NCI-H1105 treated with DMSO at 0.1 percent for 48 hours (cell line): ENCODE data around the gene RAD51B.

Experiments
- DNase-seq: peaks from one replicate; lab custom pipeline; 2025; lab: John Stamatoyannopoulos, UW

The RAD51B gene

GRCh38 chr14:68672609-68673285, 853.2 kb downstream of the RAD51B start:
- DNase-seq: no peak

- no peak for DNase-seq
These were observed 853.9 kb downstream of the RAD51B start for GRCh38 chr14:68673464-68673863.

DNA sequence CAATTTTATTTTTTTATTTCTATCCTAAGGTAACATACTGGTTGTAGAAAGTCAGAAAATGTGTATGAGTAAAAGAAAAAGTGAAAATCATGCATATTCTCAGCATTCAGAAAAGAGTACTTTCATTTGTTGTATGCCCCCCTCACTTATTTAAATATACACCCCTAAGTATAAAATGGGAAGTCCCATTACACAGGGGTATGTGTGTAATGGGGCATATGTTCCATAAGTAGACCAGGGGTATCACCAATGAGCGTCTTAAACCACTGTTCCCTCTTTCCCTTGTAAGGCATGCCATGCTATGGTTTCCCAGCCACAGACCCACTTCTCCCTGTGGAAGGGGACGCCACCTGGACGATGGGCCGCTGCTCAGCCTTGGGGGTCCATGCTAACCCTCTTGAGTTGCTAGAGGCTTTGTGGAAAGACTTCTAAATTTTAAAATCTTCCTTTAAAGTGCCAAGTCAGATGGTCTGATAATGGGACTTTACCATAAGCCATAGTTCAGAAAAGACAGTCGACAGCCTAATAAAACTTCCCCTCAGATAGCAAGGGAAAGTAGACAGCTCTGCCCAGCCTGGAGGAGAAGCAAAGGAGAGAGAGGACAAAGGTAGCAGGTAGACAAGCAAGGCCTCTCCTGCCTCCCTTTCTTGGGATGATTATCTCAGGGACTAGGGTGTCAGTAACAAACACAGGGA, 855.1 kb downstream of the RAD51B start:
- DNase-seq: no peak

GRCh38 chr14:68675233-68675577, 855.6 kb downstream of the RAD51B start:
- DNase-seq: no peak

DNA sequence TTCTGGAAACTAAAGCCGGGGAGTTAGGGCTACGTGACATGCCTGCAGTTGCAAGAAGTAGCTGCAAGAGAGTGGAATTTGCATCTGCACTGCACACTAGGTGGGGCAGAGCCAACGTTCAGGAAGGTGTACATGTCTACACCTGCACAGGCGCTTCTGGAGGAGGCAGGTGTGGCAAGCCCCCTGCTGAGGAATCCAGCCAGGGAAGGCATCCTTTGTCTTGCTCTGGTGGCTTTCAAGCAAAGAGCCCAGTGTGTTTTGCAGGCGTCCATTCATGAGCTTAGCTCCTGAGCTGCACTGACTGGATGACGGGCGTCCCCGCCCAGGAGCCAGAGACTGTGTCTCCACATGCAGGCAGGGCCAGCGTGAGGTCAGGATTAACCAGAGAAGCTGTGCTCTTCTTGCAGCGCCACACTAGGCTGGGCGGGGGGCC, 856.9 kb downstream of the RAD51B start:
- no peak for DNase-seq

DNA sequence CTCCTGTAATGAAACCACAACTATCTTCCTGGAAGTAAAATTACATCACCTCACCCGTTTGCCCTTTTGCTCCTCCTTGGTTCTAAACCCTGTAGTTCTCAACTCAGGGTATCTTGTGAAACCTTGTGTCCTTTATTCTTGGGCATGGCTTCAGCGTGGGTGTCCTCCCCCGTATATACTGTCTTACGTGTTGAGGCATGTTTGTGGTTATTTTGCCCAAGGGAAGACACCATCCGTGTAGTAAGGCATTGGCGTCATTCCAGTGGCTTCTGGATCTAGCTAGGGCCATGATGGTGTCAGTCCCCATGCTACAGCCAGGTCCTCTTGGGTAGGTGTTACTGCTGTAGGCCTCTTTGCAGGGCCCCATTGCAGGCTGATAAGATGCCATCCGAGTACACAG, 857.9 kb downstream of the RAD51B start:
- DNase-seq: no peak

GRCh38 chr14:68677901-68678300, 858.3 kb downstream of the RAD51B start:
- DNase-seq: no peak

- DNase-seq: no peak
These were observed 858.9 kb downstream of the RAD51B start for GRCh38 chr14:68678471-68678870.

DNA sequence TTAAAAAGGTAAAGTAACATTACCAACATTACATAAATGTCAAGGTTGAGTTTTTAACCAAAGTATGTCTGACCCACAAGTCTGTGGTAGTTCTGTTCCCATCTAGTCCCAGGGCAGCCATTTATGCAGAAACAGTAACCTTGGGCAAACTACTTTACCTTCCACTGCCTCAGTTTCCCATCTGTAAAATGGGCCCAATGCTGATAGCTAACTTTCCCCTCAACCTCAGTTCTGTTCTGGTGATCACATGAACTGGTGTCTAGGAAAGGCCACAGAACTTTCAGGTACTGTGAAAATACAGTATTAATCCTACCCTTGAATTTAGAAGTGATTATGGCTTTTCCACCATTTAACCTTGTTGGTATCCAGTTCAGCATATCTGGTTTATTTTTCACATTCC, 859.7 kb downstream of the RAD51B start:
- no peak for DNase-seq

DNA sequence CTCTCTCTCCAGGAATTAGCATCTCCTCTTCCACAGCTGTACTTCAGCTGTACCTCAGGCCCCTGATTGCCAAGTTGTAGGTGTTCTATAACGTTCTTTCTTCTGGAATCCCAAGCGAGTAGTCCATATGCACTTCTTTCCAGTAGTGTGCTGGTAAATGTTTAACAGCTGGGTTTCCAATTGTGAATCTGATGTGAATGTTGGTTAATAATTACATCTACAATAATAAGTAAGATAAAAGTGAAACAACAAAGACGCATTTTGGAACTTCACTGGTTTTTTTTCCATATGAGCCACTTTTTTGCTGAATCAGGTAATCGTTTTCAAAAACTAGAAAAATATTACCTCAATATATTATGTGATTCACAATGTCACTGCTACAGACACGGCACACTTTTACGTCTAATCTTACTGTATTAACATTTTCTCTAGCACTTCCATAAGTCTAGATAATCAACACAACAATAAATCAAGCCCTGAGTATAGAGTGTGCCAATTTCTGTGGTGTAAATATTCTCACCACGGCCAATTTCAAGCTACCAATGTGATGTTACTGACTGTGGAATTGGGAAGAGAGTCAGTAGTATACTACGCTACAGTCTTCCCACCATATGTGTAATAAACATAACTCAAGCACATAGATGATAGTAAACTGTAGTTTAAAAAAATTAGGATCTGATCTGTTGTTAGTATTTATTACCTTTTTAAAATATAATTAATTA, 860.3 kb downstream of the RAD51B start:
- no peak for DNase-seq

DNA sequence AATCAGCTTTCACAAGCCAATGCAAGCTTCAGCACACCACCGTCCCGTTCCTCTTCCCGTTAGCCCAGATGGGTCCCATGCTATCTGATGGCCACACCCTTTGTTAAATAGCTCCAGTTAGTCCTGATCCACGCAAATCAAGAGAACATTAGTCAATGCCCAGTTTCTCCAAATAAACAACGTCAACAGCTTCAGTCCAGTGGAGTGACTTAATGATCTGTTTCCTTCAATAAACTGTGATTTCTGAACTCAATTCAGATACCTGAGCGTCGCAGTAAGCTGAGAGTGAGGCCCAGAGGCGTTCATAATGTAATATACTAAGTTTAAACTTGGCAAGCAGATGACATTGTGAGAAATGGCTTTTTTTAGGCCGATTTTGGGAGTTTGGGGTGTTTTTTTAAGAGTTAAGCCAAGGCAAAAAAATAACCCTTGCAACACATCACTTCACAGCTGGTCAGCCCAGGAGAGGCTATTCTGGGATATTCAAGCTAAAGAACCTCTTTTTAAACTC, 861.0 kb downstream of the RAD51B start:
- DNase-seq: no peak

DNA sequence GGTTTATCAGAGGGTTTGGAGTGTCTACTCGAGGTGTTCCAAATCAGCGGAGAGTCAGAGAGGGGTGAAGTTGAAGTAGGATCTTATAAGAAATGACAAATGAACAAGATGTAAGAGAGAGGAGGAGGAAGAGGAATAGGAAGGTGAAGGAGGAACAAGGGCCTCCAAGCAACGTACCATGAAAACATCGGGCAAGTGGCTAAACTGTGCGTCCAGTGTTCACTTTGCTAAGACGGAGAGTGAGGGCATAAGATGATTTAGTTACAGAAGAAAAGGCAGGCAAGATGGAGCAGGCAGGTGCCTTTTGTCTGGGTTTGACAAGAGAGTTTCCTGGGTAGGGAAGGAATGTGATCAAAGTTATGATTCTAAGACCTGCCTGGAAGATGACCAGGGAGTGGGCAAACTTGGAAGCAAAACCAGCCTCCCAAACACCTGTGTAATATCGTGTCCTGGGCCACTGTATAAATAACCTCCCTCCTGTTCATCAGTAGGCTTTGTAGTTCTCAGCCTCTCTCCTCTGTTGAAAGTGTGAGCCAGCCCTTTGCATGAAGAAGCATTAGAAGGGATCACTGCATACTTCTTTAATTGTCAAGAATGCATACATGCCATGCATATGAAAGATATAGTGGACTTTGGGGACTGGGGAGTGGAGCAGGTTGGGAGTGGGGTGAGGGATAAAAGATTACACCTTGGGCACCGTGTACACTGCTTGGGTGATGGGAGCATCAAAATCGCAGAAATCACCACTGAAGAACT, 861.9 kb downstream of the RAD51B start:
- no peak for DNase-seq

GRCh38 chr14:68682166-68683103, 862.9 kb downstream of the RAD51B start:
- DNase-seq: no peak

DNA sequence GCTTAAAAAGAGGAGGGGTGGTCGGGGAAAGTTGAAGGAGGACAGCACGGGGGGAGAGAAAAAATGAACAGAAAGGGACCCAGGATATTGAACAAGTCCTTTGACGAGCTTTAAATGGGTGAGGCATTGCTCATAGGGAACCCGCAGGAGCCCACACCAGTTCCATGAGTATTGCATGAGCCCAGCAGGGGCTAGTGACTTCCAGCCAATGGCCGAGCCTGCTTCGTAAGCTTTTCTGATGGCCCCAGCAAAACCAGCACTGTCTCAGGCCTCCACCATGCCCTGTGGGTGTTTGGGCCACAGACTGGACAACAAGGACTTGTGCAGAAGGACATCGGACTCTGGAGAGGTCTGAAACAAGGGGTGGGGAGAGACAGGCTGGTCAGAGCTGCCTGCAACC, 863.7 kb downstream of the RAD51B start:
- DNase-seq: no peak

DNA sequence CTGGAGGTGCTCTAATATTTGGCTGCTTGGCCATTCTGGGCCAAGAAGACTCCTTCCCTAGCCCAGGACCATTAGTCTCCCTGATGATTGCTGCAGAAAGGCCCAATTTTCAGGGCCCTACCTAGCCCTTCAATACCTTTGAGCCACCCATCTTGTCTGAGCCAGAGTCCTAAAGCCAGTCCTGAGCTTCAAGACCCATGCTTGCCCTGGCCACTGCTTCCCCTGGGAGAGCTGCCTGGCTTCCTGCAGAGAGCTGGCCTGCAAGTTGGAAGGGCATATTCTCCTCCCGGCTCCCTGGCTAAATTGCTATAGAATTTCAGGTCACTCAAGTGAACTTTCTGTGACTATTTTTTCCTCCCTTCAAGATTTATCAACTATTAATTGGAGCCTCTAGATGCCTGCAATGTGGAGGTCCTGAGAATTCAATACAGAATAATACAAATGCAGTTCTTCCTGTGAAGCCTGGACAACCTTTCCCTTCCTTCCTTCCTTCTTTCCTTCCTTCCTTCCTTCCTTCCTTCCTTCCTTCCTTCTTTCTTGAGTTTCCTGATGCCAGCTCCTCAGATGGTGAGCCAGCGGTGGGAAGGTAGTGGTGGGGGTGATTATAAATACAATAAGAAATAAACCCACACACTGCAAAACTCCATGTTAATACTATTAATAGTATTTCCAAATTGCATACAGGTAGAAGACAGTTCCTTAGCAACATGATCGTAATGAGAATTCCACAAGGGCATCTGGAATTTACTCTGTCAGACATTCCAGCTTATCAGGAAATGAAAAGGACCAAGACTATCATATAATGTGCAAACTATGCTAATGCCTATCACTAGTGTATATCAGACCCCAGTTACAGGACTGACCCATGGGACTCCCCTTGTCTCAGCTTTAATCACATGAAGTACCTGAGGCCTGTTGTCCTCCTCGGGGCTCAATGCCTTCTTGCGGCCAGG, 865.2 kb downstream of the RAD51B start:
- DNase-seq: no peak

DNA sequence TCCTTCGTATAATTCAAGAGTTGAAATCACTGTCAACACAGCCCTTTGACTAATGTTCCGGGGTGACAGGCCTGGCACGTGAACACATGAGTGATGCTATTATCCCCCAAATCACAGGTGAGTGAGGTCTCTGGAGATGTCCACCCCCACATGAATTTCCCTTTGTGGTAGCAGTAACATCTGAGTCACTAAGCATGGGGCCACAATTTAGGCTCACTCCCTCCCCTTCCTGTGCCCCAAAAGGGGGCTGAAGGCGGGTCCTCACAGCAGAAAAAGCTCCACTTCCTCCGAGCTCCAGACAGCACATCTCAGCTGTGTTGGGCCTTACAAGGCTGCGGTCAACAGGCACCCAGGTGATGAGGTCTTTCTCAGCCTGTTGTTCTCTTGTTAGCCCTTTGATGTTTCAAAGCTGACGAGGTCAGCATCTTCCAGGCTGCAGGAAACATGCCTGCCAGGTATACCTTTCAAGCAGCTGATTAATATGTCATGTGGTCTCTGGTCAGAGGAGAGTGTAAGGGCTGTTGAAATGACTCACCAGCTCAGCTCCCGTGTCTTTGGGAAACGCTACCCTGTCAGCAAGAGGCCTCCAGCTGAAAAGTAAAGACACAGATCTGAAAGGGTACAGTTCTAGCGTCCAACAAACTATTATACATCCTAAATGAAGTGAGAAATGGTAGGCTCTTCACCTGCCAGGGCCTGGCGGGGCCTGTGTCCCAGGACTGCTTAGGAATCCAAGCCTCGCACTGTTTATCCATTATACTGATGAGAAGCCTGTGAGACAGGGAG, 866.0 kb downstream of the RAD51B start:
- DNase-seq: no peak

DNA sequence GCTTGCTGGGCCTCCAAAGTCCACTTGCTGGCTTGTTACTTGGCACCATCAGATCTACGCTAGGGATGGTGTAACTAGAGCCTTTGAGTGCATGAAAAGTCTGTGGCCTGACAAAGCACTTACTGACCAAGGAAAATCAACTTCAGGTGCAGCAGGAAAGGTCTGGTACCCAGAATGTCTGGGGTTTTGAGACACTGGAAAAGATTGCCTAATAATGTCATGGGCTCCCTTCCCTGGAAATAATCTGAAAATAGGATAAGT, 866.6 kb downstream of the RAD51B start:
- no peak for DNase-seq

DNA sequence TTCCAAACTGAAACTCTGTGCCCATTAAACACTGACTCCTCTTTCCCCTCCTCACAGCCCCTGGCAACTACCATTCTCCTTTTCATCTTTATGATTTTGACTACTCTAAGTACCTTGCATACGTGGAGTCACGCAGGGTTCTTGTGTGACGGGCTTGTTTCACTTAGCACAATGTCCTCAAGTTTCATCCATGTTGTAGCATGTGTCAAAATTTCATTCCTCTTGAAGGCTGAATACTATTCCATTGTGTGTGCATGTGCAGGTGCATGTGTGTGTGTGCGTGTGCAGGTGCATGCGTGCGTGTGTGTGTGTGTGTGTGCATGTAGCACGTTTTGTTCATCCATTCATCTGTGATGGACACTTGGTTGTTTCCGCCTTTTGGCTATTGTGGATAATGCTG, 867.1 kb downstream of the RAD51B start:
- DNase-seq: no peak

DNA sequence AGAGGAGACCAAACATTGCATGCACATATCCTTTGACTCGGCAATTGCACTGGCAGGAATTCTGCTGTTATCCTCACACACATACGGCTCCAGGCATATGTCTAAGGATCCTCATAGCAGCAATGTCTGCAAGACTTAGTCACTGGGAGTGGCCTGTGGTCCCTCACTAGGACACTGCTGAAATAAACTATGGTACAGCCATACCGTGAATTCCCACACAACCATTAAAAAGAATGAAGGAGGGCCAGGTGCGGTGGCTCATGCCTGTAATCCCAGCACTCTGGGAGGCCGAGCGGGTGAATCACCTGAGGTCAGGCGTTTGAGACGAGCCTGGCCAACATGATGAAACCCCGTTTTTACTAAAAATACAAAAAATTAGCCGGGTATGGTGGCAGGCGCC, 868.2 kb downstream of the RAD51B start:
- no peak for DNase-seq
